ENCODE measurements around the gene ENOX2.
"Not testable (repeated sequence)": the region's sequence is repeated elsewhere in the genome, so short reads cannot be mapped to it uniquely, and the experiment has no call there.

ENOX2 gene

DNA sequence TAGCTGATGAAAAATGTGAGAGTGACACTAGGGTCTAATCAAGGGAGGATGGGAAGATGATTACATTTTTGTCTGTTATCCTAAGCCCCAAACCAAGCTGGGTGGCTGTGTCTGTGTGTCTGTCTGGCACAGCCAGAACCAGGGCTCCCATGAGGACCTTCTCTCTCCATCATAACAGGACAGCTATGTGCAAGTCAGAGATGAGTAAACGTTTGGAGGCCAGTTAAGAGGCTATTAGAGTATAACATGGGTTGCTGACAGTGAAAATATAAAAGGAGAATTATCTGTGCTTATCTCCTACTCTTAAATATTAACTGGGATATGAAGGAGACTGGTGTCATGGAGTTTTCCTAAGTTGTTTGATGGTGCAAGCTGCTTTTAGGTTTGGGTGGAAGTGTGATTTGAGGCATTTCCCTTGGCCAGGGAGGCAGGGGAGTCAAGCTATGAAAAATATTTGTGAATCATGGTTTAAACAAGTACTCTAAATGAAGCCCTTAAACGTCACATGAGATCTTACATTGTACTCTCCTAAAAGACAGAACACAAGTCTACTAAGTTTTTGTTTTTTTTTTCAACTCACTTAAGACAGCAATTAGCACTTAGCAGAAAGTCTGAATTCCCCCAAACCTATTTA is 156.2 kb downstream of the ENOX2 start:
- FAIRE-seq, result no peak

DNA sequence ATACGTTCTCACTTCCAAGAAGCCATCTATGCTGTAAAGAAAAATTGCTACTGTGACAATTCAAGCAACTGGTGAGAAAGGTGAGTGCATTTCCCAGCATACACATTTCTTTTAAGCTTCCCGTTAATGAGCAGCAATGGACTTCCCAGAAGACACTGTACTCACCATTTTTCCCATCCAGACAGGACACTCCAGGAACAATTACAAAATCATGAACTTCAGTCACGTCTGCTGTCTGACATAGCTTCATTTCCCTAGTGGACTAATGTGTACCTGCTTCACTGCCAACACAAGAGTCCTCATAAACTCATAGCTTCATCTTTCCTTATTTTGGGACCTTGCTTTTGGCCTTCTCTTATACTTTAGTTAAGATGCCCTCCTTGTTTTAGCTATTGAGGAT is 156.9 kb downstream of the ENOX2 start:
- no peak for FAIRE-seq

DNA sequence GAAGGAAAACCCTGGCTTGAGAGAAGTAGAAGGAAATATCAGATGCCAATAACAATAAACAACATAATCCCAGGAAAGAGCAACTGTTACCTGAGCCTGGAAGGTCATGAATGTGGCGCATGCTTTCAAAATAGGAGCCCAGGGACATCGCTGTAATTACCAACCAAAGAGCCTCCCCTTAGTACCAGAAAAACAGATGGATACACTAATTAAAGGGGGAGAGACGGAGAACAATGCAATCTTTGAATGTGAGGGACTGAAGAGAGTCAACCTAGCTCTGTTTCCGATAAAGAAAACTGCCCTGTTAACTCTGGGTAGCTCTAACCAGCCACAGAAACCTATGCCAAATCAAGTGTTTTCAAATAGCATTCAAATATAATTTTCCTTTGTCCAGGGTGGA is 161.4 kb downstream of the ENOX2 start:
- FAIRE-seq, result no peak

DNA sequence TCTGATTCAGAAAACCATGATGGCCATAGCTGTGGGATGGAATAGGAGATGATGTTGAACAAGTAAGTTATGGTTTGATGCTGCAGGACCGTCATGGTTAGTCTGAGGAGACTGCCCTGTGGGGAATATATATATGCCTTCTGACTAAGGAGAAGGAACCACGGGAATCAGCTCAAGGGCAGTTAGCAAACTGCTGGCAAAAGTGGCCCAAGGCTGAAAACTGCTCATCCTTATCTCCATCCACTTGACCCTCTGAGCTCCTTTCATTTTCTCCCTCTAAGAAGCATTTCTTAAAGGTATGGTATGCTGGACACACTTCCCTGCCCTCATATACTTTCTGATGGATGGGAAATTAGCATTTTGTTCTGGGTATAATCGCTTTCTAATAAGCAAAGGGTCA is 161.9 kb downstream of the ENOX2 start:
- FAIRE-seq, result no peak

DNA sequence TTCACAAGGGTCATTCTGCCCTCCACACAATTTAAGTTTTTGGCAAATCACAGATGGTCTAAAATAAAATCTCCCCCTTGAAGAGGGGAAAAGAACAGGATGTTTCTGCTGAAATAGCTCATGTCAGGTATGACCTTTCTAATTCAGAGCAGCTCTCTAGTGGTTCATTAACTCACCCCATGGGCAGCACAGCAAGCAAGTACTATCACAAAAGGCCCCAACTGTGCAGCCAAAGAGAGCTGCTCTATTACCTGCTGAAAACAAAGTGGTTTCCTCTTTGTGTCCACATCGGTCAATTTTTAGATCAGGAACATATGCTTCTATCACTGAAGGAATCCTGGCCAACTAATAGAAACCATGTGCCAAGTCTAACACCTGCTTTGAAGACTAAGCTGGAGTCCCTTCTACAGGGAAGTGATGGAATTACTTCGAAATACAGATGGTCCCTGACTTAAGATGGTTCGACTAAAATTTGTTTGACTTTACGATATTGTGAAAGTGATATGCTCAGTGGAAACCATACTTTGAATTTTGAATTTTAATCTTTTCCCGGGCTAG is 164.3 kb downstream of the ENOX2 start:
- no peak for FAIRE-seq

DNA sequence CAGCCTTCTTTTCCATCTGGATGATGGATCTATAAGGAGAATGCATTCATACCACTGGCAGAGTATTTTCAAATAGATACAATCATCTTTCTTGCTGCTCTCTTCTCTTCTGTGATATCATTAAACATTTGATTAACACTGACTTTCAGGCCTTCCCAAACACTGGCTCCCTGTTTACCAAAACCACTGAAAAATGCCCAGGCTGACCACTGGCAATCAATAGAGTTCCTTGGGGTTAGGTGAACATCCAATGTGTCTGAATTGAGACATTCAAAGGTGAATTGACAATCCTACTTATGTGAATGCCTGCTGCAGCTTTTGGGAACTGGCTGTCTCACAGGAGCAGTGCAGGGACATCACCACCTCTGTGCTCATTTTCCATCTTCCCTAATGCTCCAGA is 168.3 kb downstream of the ENOX2 start:
- no peak for FAIRE-seq

DNA sequence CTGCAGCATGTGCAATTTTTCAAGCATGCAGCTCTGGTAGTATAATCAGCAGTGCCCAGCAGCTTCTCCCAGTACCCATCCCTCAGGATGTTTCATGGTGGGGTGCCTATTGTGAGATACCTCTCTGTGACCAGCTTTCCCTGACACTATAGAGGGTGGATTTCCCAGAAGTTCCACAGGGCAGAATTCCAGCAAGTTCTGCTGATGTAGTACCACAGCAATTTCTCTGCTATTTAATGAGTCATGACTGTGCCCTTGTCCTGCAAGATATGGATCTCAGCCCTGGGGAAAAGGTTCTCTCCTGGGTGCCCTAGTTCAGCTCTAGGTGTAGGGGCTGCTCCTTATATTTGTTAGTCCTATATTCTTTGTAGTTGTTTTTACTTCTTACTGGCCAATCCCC is 174.8 kb downstream of the ENOX2 start:
- no peak for FAIRE-seq

DNA sequence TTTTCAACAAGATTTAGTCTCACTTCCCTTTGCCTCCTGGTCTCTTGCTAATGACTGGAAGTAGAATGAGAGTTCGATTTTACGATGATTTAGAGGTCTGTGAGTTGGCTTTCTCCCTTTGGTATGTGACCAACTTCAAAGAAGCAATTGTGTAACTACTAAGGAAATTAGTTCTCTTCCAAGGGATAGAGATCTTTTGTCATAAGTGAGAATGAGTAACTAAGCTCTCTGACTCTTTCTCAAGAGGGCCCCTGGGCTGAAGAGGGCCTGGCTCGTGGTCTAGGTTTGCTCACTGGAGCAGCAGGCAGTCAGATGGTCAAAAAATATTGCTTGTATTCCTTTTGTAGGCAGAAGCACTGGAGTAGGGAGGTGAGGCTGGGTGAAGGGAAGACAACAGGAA is 176.3 kb downstream of the ENOX2 start:
- FAIRE-seq, result no peak

DNA sequence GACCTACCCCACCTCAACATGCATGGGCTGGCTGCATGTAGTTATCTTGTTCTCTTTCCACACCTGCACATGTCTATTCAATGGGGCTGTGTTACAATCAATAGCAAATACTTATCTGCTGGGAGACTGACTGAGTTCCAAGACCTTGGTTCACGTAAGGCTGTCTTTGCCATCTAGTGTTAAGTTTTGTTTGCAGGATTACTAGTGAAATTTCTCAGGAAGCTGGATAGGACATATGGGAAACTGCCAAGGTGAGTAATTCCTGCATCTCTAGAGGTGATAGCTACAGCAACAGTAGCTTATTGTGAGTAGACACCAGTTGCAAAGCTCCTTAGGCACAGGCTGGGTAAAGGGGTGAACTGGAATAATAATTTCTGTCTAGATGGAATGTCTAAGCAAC is 177.5 kb downstream of the ENOX2 start:
- FAIRE-seq, result no peak

DNA sequence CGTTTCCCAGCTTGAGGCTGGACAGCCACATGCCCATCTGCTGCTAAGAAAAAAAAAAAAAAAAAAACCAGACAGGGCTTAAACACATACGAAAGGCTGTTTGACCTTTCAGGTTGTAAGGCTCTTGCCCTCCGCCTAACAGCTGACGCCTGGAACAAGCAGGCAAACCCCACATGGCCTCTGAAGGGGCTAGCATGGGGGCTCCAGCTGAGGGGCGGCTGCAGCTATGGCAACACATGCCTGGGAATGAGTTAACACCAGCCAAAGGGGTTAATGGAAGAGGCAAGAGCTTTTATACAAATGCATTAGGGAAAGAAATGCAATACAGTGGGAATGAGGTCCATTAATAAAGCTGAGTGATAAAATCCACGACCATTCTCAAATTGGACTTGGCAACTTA is 183.6 kb downstream of the ENOX2 start:
- FAIRE-seq, result no peak

DNA sequence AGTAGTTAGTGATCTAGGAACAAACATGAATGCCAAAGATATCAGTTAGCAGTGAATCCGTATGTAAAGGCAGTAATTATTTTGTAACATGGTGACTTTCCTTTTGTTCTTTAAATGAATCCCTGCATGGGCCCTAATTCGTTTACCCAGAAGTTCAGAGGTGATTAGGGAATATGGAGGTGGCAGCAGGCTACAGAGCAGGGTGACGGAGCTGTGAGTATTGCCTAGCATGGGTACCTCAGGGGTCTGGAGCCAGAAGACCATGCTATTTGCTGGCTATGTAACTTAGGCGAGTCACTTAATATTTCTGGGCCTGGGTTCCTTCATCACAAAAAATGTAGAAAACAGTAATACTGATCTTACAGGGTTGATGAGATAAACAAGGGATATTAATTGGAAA is 184.9 kb downstream of the ENOX2 start:
- no peak for FAIRE-seq

DNA sequence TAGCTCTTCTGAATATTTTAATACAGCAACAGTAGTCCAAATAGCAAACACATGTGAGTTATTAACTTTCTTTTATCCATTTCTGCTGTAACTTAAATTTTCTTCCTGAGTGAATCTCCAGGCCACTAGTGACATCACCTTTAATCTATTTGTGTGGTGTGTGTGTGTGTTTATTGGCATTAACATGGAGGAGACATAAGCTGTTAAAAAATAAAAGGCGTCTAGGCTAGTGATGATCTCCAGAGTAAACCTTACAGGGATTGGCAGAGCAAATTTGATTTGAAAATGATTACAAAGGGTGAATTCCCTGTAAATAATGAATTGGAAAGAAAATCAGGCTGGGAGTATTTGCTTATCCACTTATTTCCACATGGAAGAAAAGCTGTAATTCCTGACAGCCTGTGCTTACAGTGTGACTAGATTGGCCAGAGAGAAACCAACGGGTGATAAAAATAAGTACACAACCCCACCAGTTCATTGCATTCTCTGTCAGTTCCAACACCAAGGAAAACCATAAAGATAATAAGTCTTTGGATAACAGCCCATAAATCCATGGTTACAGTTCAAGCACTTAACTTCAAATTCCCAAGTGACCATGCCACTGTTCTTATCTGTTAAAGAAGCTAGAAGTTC is 186.1 kb downstream of the ENOX2 start:
- peak; percentile 99 for FAIRE-seq

DNA sequence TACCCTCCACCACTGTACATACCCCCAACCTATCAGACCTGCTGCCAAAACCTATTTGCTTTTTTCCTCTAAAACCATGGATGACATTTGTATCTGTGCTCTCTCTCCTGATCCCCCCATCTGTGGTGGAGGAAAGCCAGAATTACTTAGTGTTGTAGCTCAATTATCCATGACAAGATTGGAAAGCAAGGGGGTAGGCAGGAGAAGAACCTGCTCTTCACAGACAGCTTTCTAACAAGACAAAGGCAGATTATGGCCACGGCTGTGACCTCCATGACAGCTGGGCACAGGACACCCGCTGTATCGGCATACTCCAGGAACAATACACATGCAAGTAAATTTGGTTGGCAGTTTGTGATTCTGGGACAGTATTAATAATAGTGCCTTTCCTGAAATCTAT is 186.7 kb downstream of the ENOX2 start:
- no peak for FAIRE-seq

DNA sequence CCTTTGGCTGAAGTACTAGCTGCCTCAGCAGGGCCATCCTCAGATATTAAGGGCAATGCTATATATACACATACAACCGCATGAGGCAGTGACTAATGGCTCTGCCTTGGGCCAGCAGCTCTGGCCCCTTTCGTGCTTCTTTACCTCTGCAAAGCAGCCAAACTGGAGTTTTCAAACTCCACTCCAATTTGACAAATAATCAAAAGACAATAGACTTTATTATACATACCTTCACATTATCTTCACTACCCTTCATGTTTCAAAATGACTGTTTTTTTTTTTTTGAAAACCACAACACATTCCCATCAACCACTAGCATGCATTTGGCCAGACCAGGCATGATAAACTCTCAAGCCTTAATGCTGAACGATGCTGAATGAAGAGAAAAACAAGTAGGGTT is 187.7 kb downstream of the ENOX2 start:
- no peak for FAIRE-seq

DNA sequence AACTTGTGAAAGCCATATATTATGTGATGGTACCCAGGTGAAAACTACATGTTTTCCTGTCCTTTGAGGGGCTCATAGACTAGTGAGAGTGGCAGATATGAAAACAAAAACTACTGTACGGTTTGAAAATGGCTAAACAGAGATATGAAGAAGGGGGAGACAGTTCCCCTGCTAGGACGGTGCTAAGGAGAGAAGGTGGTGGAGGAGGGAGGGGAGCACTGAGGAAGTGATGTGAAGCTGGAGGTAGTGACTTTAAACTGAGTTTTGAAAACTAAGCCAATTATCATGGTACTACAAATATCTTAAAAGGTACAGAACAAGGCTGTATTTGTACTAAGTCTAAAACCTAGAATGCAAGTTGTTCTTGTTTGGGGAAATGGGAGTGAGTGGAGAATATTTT is 188.3 kb downstream of the ENOX2 start:
- FAIRE-seq, result no peak

DNA sequence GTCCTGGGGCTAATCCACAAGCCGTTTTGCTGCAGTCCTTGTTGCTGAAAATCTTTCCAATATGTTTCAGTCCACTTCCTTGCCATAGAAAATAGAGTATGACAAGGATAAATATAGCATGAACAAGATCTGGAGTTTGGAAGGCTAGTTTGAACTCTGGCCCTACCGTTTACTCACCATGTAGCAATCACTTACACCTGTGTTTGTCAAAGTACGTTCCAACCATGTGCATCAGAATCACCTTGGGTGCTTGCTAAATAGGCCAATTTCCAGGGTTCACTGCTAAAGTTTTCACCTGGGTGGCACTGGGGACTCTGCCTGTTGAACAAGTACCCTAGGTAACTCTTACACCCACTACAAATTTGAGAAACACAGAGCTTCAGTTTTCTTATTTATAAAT is 188.9 kb downstream of the ENOX2 start:
- FAIRE-seq, result no peak

DNA sequence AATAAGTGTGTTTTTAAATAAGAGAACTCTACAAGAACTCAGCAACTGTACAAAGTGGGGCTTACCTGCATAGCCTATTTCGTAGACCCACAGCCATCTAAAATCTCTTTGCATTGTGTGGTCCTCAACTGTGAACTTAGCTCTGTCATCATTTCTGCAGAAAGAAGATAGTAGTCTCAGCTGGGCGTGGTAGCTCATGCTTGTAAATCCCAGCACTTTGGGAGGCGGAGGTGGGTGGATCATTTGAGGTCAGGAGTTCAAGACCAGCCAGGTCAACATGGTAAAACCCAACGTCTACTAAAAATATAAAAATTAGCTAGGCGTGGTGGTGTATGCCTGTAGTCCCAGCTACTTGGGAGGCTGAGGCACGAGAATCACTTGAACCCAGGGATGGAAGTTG is 193.8 kb downstream of the ENOX2 start:
- not testable (repeated sequence) for FAIRE-seq

DNA sequence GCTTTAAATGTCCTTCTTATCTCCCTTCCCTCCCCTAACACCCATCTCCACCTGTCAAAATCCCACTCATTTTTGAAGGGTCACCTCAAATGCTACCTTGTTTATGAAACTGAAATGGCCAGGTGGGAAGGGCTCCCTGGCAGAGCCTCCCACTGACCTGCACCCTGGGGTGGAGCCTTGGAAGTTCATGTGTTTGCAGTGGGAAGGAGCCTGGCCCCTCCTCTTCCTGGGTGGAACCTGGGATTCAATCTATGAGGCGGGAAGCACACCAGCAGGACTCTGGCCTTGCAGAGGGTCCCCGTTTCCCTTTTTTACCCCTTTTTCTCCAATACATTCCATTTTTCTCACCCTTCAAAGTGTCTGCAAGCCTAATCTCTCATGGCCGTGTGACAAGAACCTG is 197.4 kb downstream of the ENOX2 start:
- no peak for FAIRE-seq

DNA sequence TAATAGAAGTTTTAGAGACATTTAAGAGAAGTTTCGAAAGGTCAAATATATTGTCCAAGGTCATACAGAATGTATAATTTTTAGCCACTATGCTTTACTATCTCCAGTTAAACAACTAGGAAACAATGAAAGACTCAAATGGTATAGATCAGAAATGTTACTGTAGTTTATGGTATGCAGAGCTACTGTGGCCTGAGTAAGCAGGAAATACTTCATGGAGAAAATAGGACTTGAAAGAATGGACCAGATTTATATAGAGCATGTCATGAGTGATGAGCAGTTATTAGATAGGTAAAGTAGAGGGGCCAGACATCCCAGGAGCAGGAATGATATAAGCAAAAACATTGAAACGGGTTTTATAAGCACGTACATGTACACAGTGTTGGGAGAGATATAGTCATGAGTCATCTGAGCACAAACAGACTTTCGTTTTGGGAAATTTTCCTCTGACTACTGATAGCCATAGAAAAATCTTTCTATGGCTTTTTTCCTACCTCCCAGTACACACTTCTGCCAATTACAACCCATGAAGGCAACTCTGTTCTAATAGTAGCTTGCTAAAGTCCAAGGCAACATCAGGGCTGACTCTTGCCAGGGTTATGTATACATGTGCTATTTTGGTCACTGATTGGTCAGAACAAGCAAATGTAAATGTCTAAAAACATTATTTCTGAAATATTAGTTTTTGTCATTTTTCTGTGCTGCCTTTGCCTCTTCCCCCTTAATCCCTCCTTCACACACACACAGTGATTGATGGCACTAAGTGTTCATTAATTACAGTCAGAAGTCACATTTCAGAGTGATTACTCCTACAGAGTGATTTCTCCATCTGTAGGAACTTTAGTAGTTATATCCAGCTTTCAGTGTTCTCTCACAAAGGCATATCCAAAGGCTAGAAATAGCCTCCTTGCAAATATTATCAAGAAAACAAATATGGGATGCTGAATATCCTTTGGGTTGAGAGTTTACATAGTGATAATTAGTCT is 198.7 kb downstream of the ENOX2 start:
- no peak for FAIRE-seq

DNA sequence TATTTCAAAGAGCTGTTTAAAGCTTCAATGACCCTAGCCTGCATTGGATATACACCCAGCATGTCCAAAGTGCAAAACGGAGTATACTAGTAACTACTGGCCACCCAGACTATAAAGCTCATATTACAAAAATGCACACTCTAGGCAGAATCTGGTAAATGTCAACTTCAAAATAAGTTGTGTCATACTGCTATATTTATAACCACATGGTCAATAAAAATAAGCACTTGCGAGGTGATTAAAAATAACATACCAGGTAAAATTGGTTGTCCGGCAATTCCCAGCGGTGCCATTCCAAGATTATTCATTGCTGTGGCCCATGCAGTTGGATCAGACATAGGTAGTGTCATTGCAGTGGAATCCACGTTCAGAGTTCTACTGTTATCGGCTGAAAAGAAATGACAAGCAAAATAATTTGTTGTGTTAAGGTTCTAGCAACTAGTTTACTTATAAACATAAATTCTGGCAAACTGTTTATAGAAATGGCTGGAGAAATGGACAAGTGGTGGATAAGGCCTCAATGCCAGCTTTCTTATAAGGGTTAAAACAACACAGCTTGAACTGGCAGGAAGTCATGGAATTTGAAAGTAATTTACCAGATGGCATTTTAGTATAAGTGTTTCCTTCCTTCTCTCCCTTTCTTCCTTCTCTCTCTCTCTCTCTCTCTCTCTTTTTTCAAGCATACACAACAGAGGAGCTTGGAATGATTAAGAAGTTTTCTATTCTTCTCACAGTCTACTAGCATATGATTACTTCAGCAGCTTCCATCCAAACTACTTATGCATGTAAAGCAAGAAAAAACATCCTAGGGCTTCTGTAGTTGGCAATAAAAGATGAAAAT is 199.9 kb downstream of the ENOX2 start:
- FAIRE-seq, result no peak

DNA sequence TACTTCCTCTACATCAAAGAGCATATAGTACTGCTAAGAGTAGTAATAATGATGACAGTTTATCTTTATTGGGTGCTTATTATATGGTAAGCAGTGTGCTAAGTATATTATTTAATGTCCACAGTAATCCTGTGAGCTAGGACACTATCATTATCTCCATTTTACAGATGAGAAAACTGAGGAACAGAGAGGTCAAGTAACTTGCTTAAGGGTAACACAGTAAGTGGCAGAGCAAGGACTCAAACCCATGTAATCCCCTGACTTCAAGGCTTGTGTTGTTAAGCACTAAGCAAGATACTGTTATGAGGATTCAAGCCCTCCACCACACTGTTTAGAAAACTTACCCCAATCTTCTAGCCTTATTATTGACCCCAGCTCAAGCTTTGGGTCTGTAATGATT is 202.4 kb downstream of the ENOX2 start:
- no peak for FAIRE-seq

DNA sequence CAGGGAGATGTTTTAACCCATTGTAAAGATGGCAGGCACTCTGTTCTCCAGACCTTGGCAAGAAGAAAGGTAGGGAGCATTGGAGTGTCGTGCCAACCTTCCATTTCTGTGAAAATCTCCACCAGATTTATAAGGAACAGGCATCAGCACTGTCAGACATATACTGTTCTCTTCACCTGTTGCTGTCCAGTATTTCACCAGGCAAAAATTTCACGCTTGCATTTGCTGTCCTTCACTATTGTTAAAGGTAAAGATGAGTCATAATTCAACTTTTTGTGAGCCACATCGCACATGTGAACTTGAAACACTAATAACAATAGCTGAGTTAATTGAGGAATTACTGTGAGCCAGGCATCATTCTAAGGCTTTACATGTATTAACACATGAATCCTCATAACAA is 203.4 kb downstream of the ENOX2 start:
- FAIRE-seq, result no peak

DNA sequence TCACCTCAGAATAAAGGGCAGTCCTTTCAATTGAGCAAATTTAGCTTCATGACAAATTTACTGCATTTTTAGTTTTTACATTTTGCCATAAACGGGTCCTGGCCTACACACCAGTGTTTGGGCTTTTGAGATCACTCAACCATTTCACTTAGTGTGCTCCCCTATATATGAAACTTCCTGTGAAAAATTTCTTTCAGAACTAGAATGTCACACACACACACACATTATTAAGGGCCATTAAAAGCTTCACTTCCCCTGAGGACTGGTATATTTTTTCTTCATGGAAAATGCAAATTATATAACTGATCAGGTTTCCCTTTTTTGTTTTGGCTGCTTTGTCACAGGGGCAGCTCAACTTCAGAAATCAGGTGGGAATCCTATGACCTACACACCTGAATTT is 206.5 kb downstream of the ENOX2 start:
- FAIRE-seq, result no peak

Data from islet of Langerhans (tissue), 1 donor.